ENCODE measurements around the gene RUSC2. TPM values are rescaled to one million over a fixed set of nuclear protein-coding genes. Genes with fewer than 3 reads are reported as not detected.

Gene RUSC2
- total RNA-seq, 1 donor from 2014 or later, result 67.1 TPM

GRCh38 chr9:35453786-35454185, 36.1 kb upstream of the RUSC2 start:
- Mint-ChIP-seq H3K4me3 (ENCODE audit: unreplicated experiment) (no peak overlapping the region), H3K27me3 (ENCODE audit: unreplicated experiment) (peaks cover 74% of the 10 kb centered on the region), H3K4me1 (ENCODE audit: unreplicated experiment) (peaks cover 1% of the 10 kb centered on the region), H3K36me3 (ENCODE audit: unreplicated experiment) (no peaks in the 10 kb centered on the region), H3K27ac (ENCODE audit: unreplicated experiment) (no peak overlapping the region), H3K9me3 (ENCODE audit: unreplicated experiment) (peaks cover 5% of the 10 kb centered on the region)
- no peak for TF ChIP-seq CTCF (IDR thresholded peaks at IDR 0.05)
- DNase-seq (ENCODE audit: extremely low spot score, unreplicated experiment), result no peak

- Mint-ChIP-seq H3K36me3 (ENCODE audit: unreplicated experiment) (no peaks in the 10 kb centered on the region), H3K27me3 (ENCODE audit: unreplicated experiment) (peaks cover 67% of the 10 kb centered on the region), H3K9me3 (ENCODE audit: unreplicated experiment) (no peaks in the 10 kb centered on the region), H3K4me3 (ENCODE audit: unreplicated experiment) (no peak overlapping the region), H3K4me1 (ENCODE audit: unreplicated experiment) (no peaks in the 10 kb centered on the region), H3K27ac (ENCODE audit: unreplicated experiment) (no peak overlapping the region)
- DNase-seq (ENCODE audit: extremely low spot score, unreplicated experiment), result no peak
- TF ChIP-seq CTCF (IDR thresholded peaks at IDR 0.05), result no peak
These were observed 25.5 kb upstream of the RUSC2 start for GRCh38 chr9:35464141-35465025.

GRCh38 chr9:35470340-35470739, 19.6 kb upstream of the RUSC2 start:
- Mint-ChIP-seq H3K9me3 (ENCODE audit: unreplicated experiment) (no peaks in the 10 kb centered on the region), H3K27me3 (ENCODE audit: unreplicated experiment) (peaks cover 63% of the 10 kb centered on the region), H3K27ac (ENCODE audit: unreplicated experiment) (no peak overlapping the region), H3K36me3 (ENCODE audit: unreplicated experiment) (no peaks in the 10 kb centered on the region), H3K4me3 (ENCODE audit: unreplicated experiment) (no peak overlapping the region), H3K4me1 (ENCODE audit: unreplicated experiment) (no peaks in the 10 kb centered on the region)
- TF ChIP-seq CTCF (IDR thresholded peaks at IDR 0.05), result no peak
- DNase-seq (ENCODE audit: extremely low spot score, unreplicated experiment), result no peak

GRCh38 chr9:35470894-35471293, 19.0 kb upstream of the RUSC2 start:
- no peak for TF ChIP-seq CTCF (IDR thresholded peaks at IDR 0.05)
- Mint-ChIP-seq H3K9me3 (ENCODE audit: unreplicated experiment) (no peaks in the 10 kb centered on the region), H3K27ac (ENCODE audit: unreplicated experiment) (no peak overlapping the region), H3K27me3 (ENCODE audit: unreplicated experiment) (peaks cover 67% of the 10 kb centered on the region), H3K36me3 (ENCODE audit: unreplicated experiment) (no peaks in the 10 kb centered on the region), H3K4me1 (ENCODE audit: unreplicated experiment) (no peaks in the 10 kb centered on the region), H3K4me3 (ENCODE audit: unreplicated experiment) (no peak overlapping the region)
- no peak for DNase-seq (ENCODE audit: extremely low spot score, unreplicated experiment)

- Mint-ChIP-seq H3K27ac (ENCODE audit: unreplicated experiment) (no peak overlapping the region), H3K9me3 (ENCODE audit: unreplicated experiment) (no peaks in the 10 kb centered on the region), H3K27me3 (ENCODE audit: unreplicated experiment) (peaks cover 33% of the 10 kb centered on the region), H3K4me3 (ENCODE audit: unreplicated experiment) (no peak overlapping the region), H3K4me1 (ENCODE audit: unreplicated experiment) (peaks cover 3% of the 10 kb centered on the region), H3K36me3 (ENCODE audit: unreplicated experiment) (no peaks in the 10 kb centered on the region)
- no peak for DNase-seq (ENCODE audit: extremely low spot score, unreplicated experiment)
- TF ChIP-seq CTCF (IDR thresholded peaks at IDR 0.05), result no peak
These were observed 13.3 kb upstream of the RUSC2 start for GRCh38 chr9:35476596-35476995.

Measured in osteocyte (in vitro differentiated cells).